A549 (cell line): ENCODE results near the gene SH3RF1. TPM values are rescaled to one million over a fixed set of nuclear protein-coding genes. Genes with fewer than 3 reads are reported as not detected.

ENCODE experiments used
- ATAC-seq, 2 experiments: fragments of 200-7000 bp in 1 of 2; fragments of >200 bp in 1 of 2; cut with Nextera tagmentation in 1 of 2; cut with Tn5 transposase in 1 of 2; 3 replicates each; pipeline versions ENCODE4 v1.8.0 to v1.9.1; 2018 to 2020; ENCODE audit warnings: mild to moderate bottlenecking in 1 of 2, moderate library complexity in 1 of 2
- CTCF ChIA-PET: fragments of 300-600 bp; sonication (Branson Sonifier 250); formaldehyde crosslinking; extraction: SDS; loops from one replicate; lab custom pipeline; 2021; ENCODE audit warnings: antibody characterized with exemption, inconsistent platforms; lab: Yijun Ruan, JAX
- POLR2A ChIA-PET: fragments of 350-600 bp; formaldehyde crosslinking; extraction: SDS; loops from one replicate; lab custom pipeline; 2021; ENCODE audit warnings: antibody characterized with exemption, inconsistent platforms; lab: Yijun Ruan, JAX
- DNase-seq, 2 experiments: peaks; one replicate each; pipeline versions ENCODE4 v3.0.0 to v3.0.0-alpha.2; 2011 to 2016; ENCODE audit warnings: low read depth in 1 of 2, low spot score in 1 of 2
- FAIRE-seq: peaks from 2 replicates; lab custom pipeline; 2011; peaks lifted over from hg19 to GRCh38; lab: Jason Lieb, UNC
- H3K27ac ChIP-seq, 2 experiments: fragments of >200 bp; sonication (Bioruptor Twin); formaldehyde crosslinking; 3 replicates each; pipeline ENCODE4 v1.5.1; 2016 to 2017
- H3K4me1 ChIP-seq: fragments of >200 bp; sonication (Bioruptor Twin); formaldehyde crosslinking; 3 replicates; pipeline ENCODE4 v1.6.1; 2016
- H3K4me2 ChIP-seq: fragments of >200 bp; sonication (Bioruptor Twin); formaldehyde crosslinking; 3 replicates; pipeline ENCODE4 v1.6.1; 2016
- H3K4me3 ChIP-seq: fragments of >200 bp; sonication (Bioruptor Twin); formaldehyde crosslinking; 3 replicates; pipeline ENCODE4 v1.5.1; 2016
- H3K9me3 ChIP-seq: fragments of >200 bp; sonication (Bioruptor Twin); formaldehyde crosslinking; 3 replicates; pipeline ENCODE4 v1.6.1; 2016
- BCL3 ChIP-seq: fragments of >200 bp; sonication (Bioruptor Twin); formaldehyde crosslinking; IDR thresholded peaks from 3 replicates; pipeline ENCODE4 v1.6.1; 2016
- BHLHE40 ChIP-seq: IDR thresholded peaks from 2 replicates; pipeline ENCODE4 v1.6.1; 2012; ENCODE audit warnings: low read depth, low read length, inconsistent platforms
- CEBPB ChIP-seq, 2 experiments: fragments of >200 bp in 1 of 2; sonication (Bioruptor Twin) in 1 of 2; formaldehyde crosslinking in 1 of 2; IDR thresholded peaks; 2 replicates each; pipeline ENCODE4 v1.6.1; 2012 to 2016
- CHD2 ChIP-seq: fragments of 150-350 bp; IDR thresholded peaks from 2 replicates; pipeline ENCODE4 v1.6.1; 2014; ENCODE audit warnings: low read length; ENCODE audit not compliant: partially characterized antibody
- EHMT2 ChIP-seq: fragments of 200-600 bp; sonication (generic); IDR thresholded peaks from 2 replicates; pipeline ENCODE4 v1.6.1; 2016; ENCODE audit warnings: antibody characterized with exemption, low read depth, mild to moderate bottlenecking, moderate library complexity
- EP300 ChIP-seq, 2 experiments: fragments of >200 bp; sonication (Bioruptor Twin); formaldehyde crosslinking; IDR thresholded peaks; 2 replicates in 1 of 2; 3 replicates in 1 of 2; pipeline ENCODE4 v1.6.1; 2016 to 2017
- ESRRA ChIP-seq: fragments of 150-350 bp; IDR thresholded peaks from 2 replicates; pipeline ENCODE4 v1.6.1; 2014; ENCODE audit warnings: mild to moderate bottlenecking, low read length, borderline replicate concordance
- FOSB ChIP-seq: fragments of 250-450 bp; sonication (Bioruptor Pico); IDR thresholded peaks from 2 replicates; pipeline ENCODE4 v1.5.0; 2020; ENCODE audit warnings: mild to moderate bottlenecking, moderate library complexity
- FOSL2 ChIP-seq, 2 experiments: fragments of 450-650 bp in 1 of 2; fragments of >200 bp in 1 of 2; sonication (Bioruptor Twin) in 1 of 2; formaldehyde crosslinking; IDR thresholded peaks; 2 replicates each; pipeline versions ENCODE4 v1.5.0 to v1.6.1; 2016 to 2020; ENCODE audit warnings: mild to moderate bottlenecking in 1 of 2, moderate library complexity in 1 of 2
- GATA3 ChIP-seq: IDR thresholded peaks from 2 replicates; pipeline ENCODE4 v1.6.1; 2012; ENCODE audit warnings: borderline replicate concordance
- HEYL ChIP-seq: fragments of 250-450 bp; sonication (Bioruptor Pico); IDR thresholded peaks from 2 replicates; pipeline ENCODE4 v1.8.0; 2021; ENCODE audit warnings: mild to moderate bottlenecking, moderate library complexity
- HMGXB4 ChIP-seq: fragments of 250-450 bp; sonication (Bioruptor Pico); IDR thresholded peaks from 2 replicates; pipeline ENCODE4 v1.5.0; 2021; ENCODE audit warnings: mild to moderate bottlenecking, moderate library complexity, borderline replicate concordance
- HOXA7 ChIP-seq: fragments of 250-450 bp; sonication (Bioruptor Pico); IDR thresholded peaks from 2 replicates; pipeline ENCODE4 v1.5.0; 2020; ENCODE audit warnings: mild to moderate bottlenecking, moderate library complexity
- HOXB13 ChIP-seq: fragments of 250-450 bp; sonication (Bioruptor Pico); IDR thresholded peaks from 2 replicates; pipeline ENCODE4 v1.5.0; 2020; ENCODE audit warnings: low read depth, mild to moderate bottlenecking, moderate library complexity
- JUN ChIP-seq, 2 experiments: fragments of >200 bp; sonication (Bioruptor Twin); formaldehyde crosslinking; IDR thresholded peaks; 2 replicates in 1 of 2; 3 replicates in 1 of 2; pipeline ENCODE4 v1.6.1; 2016 to 2017
- JUNB ChIP-seq: fragments of >200 bp; sonication (Bioruptor Twin); formaldehyde crosslinking; IDR thresholded peaks from 2 replicates; pipeline ENCODE4 v1.6.1; 2016
- KDM1A ChIP-seq: fragments of 200-600 bp; sonication (generic); IDR thresholded peaks from 2 replicates; pipeline ENCODE4 v1.6.1; 2016; ENCODE audit warnings: low read depth, mild to moderate bottlenecking
- KDM5A ChIP-seq: fragments of 200-600 bp; sonication (generic); IDR thresholded peaks from 2 replicates; pipeline ENCODE4 v1.6.1; 2016; ENCODE audit warnings: antibody characterized with exemption, mild to moderate bottlenecking
- MAX ChIP-seq: IDR thresholded peaks from 2 replicates; pipeline ENCODE4 v1.6.1; 2012
- MAZ ChIP-seq: fragments of 150-350 bp; IDR thresholded peaks from 2 replicates; pipeline ENCODE4 v1.6.1; 2014; ENCODE audit warnings: antibody characterized with exemption, low read depth, low read length, borderline replicate concordance
- NR3C1 ChIP-seq: fragments of >200 bp; sonication (Bioruptor Twin); formaldehyde crosslinking; IDR thresholded peaks from 3 replicates; pipeline ENCODE4 v1.6.1; 2017
- PBX3 ChIP-seq: IDR thresholded peaks from 2 replicates; pipeline ENCODE4 v1.6.1; 2012
- POLR2A ChIP-seq: IDR thresholded peaks from 2 replicates; pipeline ENCODE4 v1.6.1; 2012; ENCODE audit warnings: mild to moderate bottlenecking, low read length
- RAD21 ChIP-seq, 2 experiments: fragments of >200 bp in 1 of 2; sonication (Bioruptor Twin) in 1 of 2; formaldehyde crosslinking in 1 of 2; IDR thresholded peaks in 1 of 2; conservative IDR thresholded peaks in 1 of 2; 2 replicates in 1 of 2; 3 replicates in 1 of 2; pipeline ENCODE4 v1.6.1; 2012 to 2018; ENCODE audit warnings: inconsistent platforms in 1 of 2
- RARB ChIP-seq: fragments of 250-450 bp; sonication (Bioruptor Pico); IDR thresholded peaks from 2 replicates; pipeline ENCODE4 v1.8.0; 2021; ENCODE audit warnings: mild to moderate bottlenecking, moderate library complexity
- RFX5 ChIP-seq: fragments of 450-650 bp; IDR thresholded peaks from 2 replicates; pipeline ENCODE4 v1.7.1; 2014; ENCODE audit warnings: antibody characterized with exemption, mild to moderate bottlenecking, moderate library complexity
- SMC3 ChIP-seq: fragments of >200 bp; sonication (Bioruptor Twin); formaldehyde crosslinking; IDR thresholded peaks from 3 replicates; pipeline ENCODE4 v1.6.1; 2018; ENCODE audit warnings: inconsistent platforms
- SREBF2 ChIP-seq: fragments of 450-650 bp; IDR thresholded peaks from 2 replicates; pipeline ENCODE4 v1.6.1; 2014; ENCODE audit warnings: mild to moderate bottlenecking, moderate library complexity
- TFCP2L1 ChIP-seq: fragments of 250-450 bp; sonication (Bioruptor Pico); IDR thresholded peaks from 2 replicates; pipeline ENCODE4 v1.5.0; 2021; ENCODE audit warnings: mild to moderate bottlenecking
- TP53 ChIP-seq: fragments of 250-450 bp; sonication (Bioruptor Pico); IDR thresholded peaks from 2 replicates; pipeline ENCODE4 v1.5.0; 2021; ENCODE audit warnings: mild to moderate bottlenecking, moderate library complexity
- ZFP36 ChIP-seq: fragments of 450-650 bp; IDR thresholded peaks from 2 replicates; pipeline ENCODE4 v1.6.1; 2014; ENCODE audit warnings: borderline replicate concordance; ENCODE audit not compliant: partially characterized antibody
- ZNF302 ChIP-seq: fragments of 250-450 bp; sonication (Bioruptor Pico); IDR thresholded peaks from 2 replicates; pipeline ENCODE4 v1.9.0; 2021; ENCODE audit warnings: inconsistent platforms, mild to moderate bottlenecking, moderate library complexity
- WGBS: methylation state at CpG from one replicate; pipeline ENCODE4 v1.1.6; 2017; ENCODE audit errors: missing lambda C conversion rate; 5-methylcytosine and 5-hydroxymethylcytosine counted together
- polyA plus RNA-seq, 4 experiments: library from polyadenylated mRNA; depleted of rRNA in 3 of 4; stranded (reverse); fragments of >200 nt; fragmentation: RNase III in 1 of 4; extraction: RNeasy Plus Mini Kit Qiagen cat#74134 plus additional on column Dnase treatment in 1 of 4; gene quantifications; 2 replicates in 3 of 4; 3 replicates in 1 of 4; pipeline ENCODE4 v1.2.3, GENCODE V29; 2011 to 2017
- TF ChIP-seq, protein P1 (sequence below): IDR thresholded peaks from 2 replicates; pipeline ENCODE4 v1.6.1; 2012; ENCODE audit warnings: low read depth, borderline replicate concordance
- TF ChIP-seq, protein P2 (sequence below): fragments of 450-650 bp; IDR thresholded peaks from 2 replicates; pipeline ENCODE4 v1.6.1; 2014; ENCODE audit warnings: antibody characterized with exemption
- TF ChIP-seq, protein P3 (sequence below): fragments of >200 bp; sonication (Bioruptor Twin); formaldehyde crosslinking; IDR thresholded peaks from 3 replicates; pipeline ENCODE4 v1.5.1; 2016

SH3RF1 gene
- polyA plus RNA-seq, 2 of the 4 experiments (the other 2 are of a cell fraction), result 8.0 to 15.1 TPM

GRCh38 chr4:169283114-169283509, 12.4 kb upstream of the SH3RF1 start:
- CTCF ChIA-PET, result interaction anchor here (1.4 kb wide), 1 partner anchor 32 kb away, joined by 5 read pairs; no protein-coding TSS in a partner anchor
- no peak overlapping the region for H3K4me3 ChIP-seq
- 1% methylated on average over 4 of the region's 4 CpGs for WGBS
- H3K27ac ChIP-seq, result peak overlapping the region; percentile 65 to 79
- no peak for TF ChIP-seq BCL3
- no peak for TF ChIP-seq NR3C1
- no peak for TF ChIP-seq ZNF302 (CRISPR knock-in tag)
- TF ChIP-seq BHLHE40, result no peak
- no peak for TF ChIP-seq RARB (CRISPR knock-in tag)
- TF ChIP-seq, protein P1, sequence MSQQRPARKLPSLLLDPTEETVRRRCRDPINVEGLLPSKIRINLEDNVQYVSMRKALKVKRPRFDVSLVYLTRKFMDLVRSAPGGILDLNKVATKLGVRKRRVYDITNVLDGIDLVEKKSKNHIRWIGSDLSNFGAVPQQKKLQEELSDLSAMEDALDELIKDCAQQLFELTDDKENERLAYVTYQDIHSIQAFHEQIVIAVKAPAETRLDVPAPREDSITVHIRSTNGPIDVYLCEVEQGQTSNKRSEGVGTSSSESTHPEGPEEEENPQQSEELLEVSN, result no peak
- no peak for TF ChIP-seq MAX
- TF ChIP-seq GATA3, result peak; percentile 86; the same call in 1 of the 2 replicates
- no peak for TF ChIP-seq CHD2
- TF ChIP-seq HOXB13 (CRISPR knock-in tag), result no peak
- TF ChIP-seq JUNB, result peak; percentile 6; the same call in 1 of the 2 replicates
- TF ChIP-seq, protein P2, sequence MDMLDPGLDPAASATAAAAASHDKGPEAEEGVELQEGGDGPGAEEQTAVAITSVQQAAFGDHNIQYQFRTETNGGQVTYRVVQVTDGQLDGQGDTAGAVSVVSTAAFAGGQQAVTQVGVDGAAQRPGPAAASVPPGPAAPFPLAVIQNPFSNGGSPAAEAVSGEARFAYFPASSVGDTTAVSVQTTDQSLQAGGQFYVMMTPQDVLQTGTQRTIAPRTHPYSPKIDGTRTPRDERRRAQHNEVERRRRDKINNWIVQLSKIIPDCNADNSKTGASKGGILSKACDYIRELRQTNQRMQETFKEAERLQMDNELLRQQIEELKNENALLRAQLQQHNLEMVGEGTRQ, result no peak
- no peak for TF ChIP-seq RAD21 (conservative IDR thresholded peaks at IDR 0.05 in 1 of 2, IDR thresholded peaks at IDR 0.05 in 1 of 2)
- TF ChIP-seq HMGXB4 (CRISPR knock-in tag), result no peak
- peak in 1 of 2 experiments; percentile 4; a peak in 1 of 4 replicates for TF ChIP-seq CEBPB (IDR thresholded peaks at IDR 0.05)
- no peak for TF ChIP-seq HOXA7 (CRISPR knock-in tag)
- no peak for TF ChIP-seq TFCP2L1 (CRISPR knock-in tag)
- TF ChIP-seq MAZ, result no peak
- no peak for TF ChIP-seq HEYL (CRISPR knock-in tag)
- TF ChIP-seq EP300 (IDR thresholded peaks at IDR 0.05), result peak in 1 of 2 experiments; percentile 37; a peak in 1 of 5 replicates
- no peak for TF ChIP-seq TP53 (CRISPR knock-in tag)
- no peak for TF ChIP-seq ZFP36
- TF ChIP-seq FOSL2 (IDR thresholded peaks at IDR 0.05), result 0 out of 2 replicates have a peak, but pooled peaks have one; percentile 3
- no peak for TF ChIP-seq FOSL2 (CRISPR knock-in tag; IDR thresholded peaks at IDR 0.05)
- no peak for TF ChIP-seq RFX5
- TF ChIP-seq POLR2A, result no peak
- TF ChIP-seq SMC3, result no peak
- TF ChIP-seq FOSB, result no peak
- no peak for TF ChIP-seq SREBF2
- TF ChIP-seq JUN (IDR thresholded peaks at IDR 0.05), result peak in 1 of 2 experiments; percentile 25; a peak in 1 of 5 replicates
- no peak for TF ChIP-seq ESRRA
- TF ChIP-seq KDM1A, result no peak
- TF ChIP-seq, protein P3, sequence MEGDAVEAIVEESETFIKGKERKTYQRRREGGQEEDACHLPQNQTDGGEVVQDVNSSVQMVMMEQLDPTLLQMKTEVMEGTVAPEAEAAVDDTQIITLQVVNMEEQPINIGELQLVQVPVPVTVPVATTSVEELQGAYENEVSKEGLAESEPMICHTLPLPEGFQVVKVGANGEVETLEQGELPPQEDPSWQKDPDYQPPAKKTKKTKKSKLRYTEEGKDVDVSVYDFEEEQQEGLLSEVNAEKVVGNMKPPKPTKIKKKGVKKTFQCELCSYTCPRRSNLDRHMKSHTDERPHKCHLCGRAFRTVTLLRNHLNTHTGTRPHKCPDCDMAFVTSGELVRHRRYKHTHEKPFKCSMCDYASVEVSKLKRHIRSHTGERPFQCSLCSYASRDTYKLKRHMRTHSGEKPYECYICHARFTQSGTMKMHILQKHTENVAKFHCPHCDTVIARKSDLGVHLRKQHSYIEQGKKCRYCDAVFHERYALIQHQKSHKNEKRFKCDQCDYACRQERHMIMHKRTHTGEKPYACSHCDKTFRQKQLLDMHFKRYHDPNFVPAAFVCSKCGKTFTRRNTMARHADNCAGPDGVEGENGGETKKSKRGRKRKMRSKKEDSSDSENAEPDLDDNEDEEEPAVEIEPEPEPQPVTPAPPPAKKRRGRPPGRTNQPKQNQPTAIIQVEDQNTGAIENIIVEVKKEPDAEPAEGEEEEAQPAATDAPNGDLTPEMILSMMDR, result no peak
- no peak for TF ChIP-seq EHMT2
- no peak for TF ChIP-seq KDM5A
- TF ChIP-seq PBX3, result no peak
- TF ChIP-seq, all 56 proteins: peak for 6
- ATAC-seq (peak; percentile 94 to 98), DNase-seq (peak; percentile 14 to 68), FAIRE-seq (no peak)
- POLR2A ChIA-PET, result interaction anchor here (0.7 to 1.3 kb wide), 2 partner anchors 14 to 32 kb away, joined by 3 to 6 read pairs; no protein-coding TSS in a partner anchor
- Histone ChIP-seq H3K4me2 (peak overlapping the region; percentile 79), H3K4me1 (peaks cover 31% of the 10 kb centered on the region), H3K9me3 (no peaks in the 10 kb centered on the region)
